ENCODE measurements around the gene ADAM19.

- TF ChIP-seq EZH2phosphoT487 (IDR thresholded peaks at IDR 0.05; ENCODE audit: low read depth) (no peak), CTCF (IDR thresholded peaks at IDR 0.05; ENCODE audit: low read depth, low read length) (no peak)
Measured at GRCh38 chr5:157584628-157585027, 9.1 kb upstream of the ADAM19 start.

Data from OCI-LY3 (cell line).